ENCODE results near the gene KNDC1. TPM values are rescaled to one million over a fixed set of nuclear protein-coding genes. Genes with fewer than 3 reads are reported as not detected.

The KNDC1 gene
- total RNA-seq, 1 donor from 2014 or later: 0.12 TPM

DNA sequence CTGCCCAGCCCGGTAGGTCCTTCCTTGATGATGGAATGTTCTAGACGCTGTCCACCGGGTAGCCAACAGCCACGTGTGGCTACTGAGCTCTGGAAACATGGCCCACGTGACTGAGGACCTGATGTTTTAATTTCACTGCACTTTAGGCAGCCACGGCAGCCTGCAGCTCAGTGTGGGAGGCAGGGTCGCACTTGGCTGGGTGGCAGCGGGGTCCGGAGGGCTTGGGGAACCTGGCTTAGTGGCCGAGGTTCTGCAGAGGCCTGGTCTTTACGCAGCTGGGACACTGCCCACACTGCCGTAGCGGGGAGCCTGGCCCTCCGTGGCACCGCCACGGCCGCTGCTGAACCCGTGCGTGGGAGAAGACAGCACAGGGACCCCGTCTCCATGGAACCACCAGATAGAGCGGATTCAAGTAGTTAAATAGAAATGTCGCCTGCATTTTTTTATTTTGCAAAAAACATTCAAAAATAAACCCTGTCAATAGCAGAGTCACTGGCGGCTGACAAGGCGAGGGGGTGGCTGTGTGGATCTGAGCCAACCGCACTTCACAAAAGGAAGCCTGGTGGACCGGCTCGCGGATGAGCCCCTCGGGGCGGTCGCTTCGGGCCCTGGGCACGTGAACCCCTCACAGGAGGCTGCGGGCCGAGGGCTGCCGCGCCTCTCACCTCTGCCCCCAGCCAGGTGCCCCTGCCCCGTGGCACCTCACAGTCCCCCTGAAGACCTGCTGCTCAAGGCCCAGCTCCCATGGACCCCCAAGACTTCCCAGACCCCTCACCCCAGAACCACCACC lies 44.4 kb downstream of the KNDC1 start:
- intact Hi-C loops (cut with micrococcal nuclease): no loop called here

DNA sequence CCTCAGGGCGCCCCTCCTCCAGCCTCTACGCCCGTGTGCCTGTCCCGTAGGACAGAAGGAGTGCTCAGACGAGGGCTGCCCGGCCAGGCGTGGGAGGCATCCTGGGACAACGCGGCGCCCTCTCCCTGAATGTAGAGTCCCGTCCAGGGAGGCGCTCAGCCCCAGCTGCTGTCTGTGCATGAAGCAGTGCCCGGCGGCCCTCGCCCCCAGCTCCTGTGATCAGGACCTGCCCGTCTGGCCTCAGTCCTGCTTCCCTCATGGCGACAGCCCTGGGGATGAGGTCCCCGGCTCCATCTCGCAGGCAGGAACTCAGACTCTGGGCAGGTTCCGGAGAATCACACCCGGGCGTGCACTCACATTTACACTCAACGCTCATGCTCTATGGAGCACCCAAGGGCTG lies 45.1 kb downstream of the KNDC1 start:
- intact Hi-C loops (cut with micrococcal nuclease): no loop called here

- intact Hi-C loops (cut with micrococcal nuclease): no loop called here
Measured at GRCh38 chr10:133206356-133207040, 46.5 kb downstream of the KNDC1 start.

GRCh38 chr10:133207041-133207600 lies 47.1 kb downstream of the KNDC1 start:
- intact Hi-C loops (cut with micrococcal nuclease): no loop called here

- intact Hi-C loops (cut with micrococcal nuclease): no loop called here
Measured at GRCh38 chr10:133207627-133208026, 47.6 kb downstream of the KNDC1 start.

DNA sequence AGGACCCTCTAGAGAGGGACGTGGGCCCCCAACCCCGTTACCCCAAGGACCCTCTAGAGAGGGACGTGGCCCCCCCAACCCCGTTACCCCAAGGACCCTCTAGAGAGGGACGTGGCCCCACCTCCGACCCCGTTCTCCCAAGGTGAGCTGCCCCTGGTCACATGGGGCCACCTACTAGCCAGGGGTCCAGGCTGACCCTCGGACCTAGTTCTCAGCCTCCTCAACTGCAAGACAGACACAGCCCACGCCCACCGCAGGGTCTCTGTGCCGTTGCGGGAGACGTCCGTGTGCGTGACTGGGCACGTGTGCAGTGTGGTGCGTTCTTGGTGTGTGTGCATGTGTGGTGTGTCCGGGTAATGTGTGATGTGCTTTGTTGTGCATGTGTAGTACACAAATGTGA lies 48.4 kb downstream of the KNDC1 start:
- intact Hi-C loops (cut with micrococcal nuclease): no loop called here

DNA sequence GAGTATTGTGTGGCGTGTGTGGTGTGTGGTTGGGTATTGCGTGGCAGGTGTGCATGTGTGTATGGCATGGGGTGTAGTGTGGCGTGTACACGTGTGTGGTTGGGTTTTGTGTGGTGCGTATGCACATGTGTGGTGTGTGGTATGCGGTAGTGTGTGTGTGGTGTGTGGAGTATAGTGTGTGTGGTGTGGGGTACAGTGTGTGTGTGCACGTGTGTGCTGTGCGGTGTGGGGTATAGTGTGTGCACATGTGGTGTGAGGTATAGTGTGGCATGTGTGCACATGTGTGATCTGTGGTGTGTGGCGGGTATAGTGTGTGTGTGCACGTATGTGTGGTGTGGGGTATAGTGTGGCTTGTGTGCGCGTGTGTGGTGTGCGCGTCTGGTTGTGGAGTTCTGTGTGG lies 49.1 kb downstream of the KNDC1 start:
- intact Hi-C loops (cut with micrococcal nuclease): no loop called here

DNA sequence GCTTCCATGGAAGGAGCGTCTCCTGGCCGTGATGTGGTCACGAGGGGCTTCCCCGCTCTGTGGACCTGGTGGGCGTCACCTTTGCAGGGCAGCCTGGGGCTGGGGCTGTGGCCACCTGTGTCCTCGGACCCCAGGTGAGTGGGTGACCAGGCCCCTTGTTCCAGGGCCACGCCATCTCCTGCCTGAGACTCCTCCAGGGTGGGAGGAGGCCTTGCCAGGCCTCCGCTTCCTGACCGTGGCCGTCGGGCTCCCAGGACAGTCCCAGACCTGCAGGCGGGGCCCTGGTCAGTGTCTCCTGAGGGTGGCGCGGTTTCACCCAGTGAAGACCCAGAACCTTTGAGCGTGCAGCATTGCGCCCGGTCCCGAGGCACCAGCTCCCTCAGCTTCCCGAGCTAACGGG lies 49.6 kb downstream of the KNDC1 start:
- intact Hi-C loops (cut with micrococcal nuclease): no loop called here

DNA sequence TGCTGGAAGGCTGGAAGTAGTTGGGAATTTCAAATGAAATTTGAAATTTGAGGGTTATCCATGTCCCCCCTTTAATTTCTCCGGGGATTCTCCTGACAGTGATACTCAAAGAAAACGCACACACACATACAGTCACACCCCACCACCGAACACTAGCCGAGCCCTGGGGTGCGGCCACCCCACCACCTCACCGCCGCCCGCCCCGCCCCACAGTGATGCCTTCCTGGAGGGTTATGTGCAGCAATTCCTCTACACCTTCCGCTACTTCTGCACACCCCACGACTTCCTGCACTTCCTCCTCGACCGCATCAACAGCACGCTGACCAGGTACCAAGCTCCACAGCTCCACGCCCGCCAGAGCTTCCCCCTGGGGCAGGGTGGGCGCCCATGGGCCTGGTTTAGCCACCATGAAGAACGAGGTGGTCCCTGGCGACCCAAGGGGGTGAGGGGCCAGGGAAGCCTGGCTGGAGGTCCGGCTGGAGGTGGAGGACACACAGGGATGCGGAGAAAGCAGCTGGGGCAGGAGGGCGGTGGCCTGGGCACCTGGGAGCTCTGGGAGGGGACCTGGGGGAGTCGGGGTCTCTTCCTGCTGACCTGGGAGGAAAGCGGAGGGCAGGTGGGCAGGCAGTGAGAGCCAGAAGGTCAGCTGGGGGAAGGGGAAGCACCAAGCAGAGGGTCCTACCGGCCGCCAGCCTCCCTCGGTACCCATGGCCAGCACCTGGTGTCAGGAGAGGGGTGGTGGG lies 50.5 kb downstream of the KNDC1 start:
- intact Hi-C loops (cut with micrococcal nuclease): no loop called here

DNA sequence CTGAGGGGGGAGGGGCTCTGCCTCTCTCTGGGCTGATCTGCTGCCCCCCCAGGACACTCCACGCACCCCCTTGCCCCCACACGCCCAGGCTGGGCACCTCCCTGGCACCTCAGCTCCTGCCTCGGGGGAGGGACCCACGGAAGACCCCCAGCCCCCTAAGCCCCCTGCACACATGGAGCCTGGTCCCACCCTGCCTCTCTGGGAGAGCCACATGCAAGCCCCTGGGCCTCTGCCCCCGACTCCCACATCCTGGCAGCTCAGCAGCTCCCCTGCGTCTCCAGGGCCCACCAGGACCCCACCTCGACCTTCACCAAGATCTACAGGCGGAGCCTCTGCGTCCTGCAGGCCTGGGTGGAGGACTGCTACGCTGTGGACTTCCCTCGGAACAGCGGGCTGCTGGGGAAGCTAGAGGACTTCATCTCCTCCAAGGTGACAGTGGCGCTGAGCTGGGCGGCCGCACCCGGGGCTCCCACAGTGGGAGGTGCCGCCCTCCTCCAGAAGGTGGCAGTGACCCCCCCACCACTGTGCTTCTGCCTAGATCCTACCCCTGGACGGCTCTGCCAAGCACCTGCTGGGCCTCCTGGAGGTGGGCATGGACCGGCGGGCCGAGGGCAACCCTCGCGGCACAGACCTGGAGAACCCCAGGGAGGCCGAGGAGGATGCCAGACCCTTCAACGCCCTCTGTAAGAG lies 51.3 kb downstream of the KNDC1 start:
- intact Hi-C loops (cut with micrococcal nuclease): no loop called here

- intact Hi-C loops (cut with micrococcal nuclease): no loop called here
Measured at GRCh38 chr10:133211959-133212852, 52.2 kb downstream of the KNDC1 start.

DNA sequence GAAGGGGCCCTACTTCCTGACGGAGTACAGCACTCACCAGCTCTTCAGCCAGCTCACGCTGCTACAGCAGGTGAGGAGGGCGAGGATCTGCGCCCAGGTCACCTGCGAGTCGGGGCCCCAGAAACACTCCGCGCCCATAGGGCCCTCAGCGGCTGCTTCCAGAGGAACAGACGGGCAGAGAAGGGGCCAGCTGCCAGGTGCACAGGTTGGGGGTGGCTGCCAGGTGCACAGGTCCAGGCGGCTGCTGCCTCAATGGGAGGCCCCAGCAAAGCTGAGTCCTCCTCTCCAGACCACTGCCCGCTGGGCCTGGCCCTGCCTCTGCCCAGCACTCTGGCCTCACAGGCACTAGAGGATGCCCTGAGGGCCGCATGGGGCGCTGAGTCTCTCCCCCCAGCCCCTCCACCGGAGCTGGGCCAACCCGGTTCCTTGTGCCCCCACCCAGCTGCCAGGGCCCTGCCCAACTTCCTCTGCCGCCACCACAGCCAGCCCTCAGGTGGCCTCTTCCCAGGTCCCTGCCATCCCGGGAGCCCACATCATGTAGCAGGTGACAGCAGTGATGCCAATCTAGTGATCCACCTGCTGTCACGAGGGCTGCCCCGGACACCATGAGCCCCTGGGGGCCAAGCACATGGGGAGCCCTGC lies 53.0 kb downstream of the KNDC1 start:
- intact Hi-C loops (cut with micrococcal nuclease): no loop called here

GRCh38 chr10:133213641-133214467 lies 53.8 kb downstream of the KNDC1 start:
- intact Hi-C loops (cut with micrococcal nuclease): no loop called here

DNA sequence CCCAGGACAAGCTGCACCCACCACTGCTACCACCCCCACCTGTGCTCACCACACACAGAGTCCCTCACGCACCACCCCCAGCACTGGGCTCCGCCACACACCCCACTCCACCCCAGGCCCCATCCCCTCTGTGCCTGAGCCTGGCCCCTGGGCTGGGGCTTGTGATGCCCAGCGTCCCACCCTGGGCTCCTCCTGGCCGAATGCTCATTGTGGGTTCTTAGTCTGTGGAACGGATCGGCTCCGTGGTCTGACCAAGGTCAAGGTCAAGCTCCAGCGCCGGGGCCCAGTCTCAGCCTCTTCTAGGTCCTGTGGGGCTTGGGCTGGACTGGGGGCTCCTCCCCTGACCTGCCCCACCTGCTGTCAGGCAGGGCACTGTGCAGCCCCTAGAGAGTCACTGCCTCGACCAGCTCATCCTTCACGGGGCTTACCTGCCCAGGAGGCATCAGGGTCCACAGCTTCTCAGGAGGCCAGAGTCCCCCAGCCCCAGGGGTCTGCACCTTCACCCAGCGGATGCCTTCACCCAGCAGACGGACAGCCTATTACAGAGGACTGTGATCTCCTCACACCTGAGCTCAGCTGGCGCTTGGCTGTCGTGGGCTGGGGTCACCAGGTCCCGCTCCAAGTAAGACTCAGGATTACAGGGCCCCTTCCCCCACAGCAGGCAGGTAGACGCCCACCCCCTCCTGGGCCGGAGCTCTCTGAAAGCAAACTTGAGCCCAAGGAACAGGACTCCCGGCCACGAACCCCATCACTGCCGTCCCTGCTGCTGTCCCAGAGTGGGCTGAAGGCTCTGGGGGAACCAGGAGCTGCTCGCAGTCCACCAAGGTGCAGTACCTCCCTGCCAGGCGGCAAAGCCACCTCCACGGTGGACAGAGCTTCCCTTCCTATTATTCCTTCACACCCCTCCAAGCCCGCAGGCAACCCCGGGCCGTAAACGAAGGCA lies 54.7 kb downstream of the KNDC1 start:
- intact Hi-C loops (cut with micrococcal nuclease): no loop called here

DNA sequence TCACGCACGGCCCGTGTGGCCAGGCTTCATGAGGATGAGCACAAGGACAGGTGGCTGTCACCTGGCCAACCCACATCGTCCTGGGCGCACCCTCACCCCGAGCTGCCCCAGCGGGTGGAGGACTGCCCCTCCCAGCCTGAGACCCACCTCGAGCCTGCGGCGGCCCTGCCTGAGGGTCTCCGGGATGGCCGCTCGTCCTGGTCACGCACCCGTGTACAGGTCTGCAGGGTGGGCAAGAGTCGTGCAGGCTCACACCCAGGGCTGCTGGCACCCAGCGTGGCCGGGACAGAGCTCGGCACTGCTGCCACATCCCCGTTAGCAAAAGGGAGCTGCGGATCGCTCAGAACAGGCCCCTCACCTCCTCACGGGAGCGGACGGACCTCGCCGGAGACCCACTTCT lies 55.6 kb downstream of the KNDC1 start:
- intact Hi-C loops (cut with micrococcal nuclease): no loop called here

DNA sequence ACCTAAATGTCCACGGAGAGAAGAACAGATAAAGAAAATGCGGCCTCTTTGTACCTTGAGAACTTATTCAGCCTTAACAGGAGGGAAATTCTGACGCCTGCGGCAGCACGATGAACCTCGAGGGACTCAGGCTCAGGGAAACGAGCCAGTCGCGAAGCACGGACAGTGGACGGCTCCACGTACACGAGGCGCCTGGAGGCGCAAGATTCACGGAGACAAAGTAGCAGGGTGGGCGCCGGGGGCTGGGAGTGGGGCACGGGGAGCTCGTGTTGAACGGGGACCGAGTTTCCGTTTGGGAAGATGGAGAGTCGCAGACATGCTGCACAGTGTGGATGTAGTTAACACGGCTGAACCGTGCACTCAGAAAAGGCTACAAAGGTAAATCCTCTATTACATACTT lies 56.8 kb downstream of the KNDC1 start:
- intact Hi-C loops (cut with micrococcal nuclease): no loop called here

- intact Hi-C loops (cut with micrococcal nuclease): no loop called here
Measured at GRCh38 chr10:133217800-133218589, 58.0 kb downstream of the KNDC1 start.
